GM18502 (cell line): ENCODE results near the gene BCAM.
"Not testable (repeated sequence)": the region's sequence is repeated elsewhere in the genome, so short reads cannot be mapped to it uniquely, and the experiment has no call there.

ENCODE experiments used
- ATAC-seq: cut with Tn5 transposase; IDR thresholded peaks from one replicate; pipeline ENCODE4 v1.9.1; 2021; ENCODE audit warnings: mild to moderate bottlenecking; ENCODE audit not compliant: unreplicated experiment, poor library complexity

BCAM gene

DNA sequence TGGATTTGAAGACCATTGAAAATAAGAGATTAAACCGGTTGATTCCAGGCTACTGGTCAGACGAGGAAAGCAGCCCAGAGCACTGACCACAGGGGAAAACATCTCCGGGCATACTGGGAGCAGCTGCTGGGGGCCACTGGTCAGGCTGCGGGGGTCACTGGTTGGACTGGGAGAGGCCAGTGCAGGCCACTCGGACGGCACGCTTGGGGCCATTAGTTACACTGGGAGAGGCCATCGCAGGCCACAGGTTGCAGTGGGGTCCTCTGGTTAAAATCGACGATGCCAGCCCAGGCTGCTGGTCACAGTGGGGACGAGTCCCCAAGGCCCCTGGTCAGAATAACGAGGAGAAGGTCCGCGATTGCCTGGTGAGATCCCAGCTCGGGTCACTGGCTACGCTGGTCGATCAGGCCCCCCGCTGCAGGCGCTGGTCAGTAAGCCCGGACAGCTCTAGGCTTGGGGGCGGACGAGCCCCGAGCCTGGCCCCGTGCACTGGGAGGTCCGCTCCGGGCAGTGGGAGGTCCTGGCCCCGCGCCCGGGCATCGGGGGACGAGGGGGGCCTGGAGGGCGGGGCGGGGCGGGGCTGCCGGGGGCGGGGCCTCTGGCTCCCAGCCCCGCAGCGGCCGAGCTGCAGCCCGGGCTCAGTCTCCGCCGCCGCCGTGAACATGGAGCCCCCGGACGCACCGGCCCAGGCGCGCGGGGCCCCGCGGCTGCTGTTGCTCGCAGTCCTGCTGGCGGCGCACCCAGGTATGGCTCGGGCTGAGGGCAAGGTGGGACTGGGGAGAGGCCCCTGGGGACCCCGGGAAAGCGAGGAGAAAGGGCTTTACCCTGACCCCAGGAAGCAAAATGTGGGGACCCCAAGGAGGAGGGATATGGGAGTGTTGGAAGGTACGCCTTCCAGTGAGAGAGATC is at the start of gene BCAM:
Gene BCAM (plus strand): TSS at position 641 of the 909 bp plus-strand sequence. CDS start 22 bp downstream, at position 663.
- ATAC-seq: no peak

DNA sequence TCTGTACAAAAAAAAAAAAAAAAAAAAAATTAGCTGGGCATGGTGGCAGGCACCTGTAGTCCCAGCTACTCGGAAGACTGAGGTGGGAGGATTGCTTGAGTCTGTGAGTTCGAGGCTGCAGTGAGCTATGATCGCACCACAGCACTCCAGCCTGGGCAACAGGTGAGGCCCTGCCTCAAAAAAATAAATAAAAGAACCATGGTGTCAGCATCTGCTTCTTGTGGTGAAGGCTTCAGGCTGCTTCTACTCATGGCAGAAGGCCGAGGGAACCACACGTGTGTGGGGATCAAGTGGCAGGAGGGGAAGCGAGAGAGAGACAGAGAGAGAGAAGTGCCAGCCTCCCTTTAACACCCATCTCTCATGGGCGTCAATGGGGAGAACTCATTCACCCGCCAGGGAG is 46.9 kb upstream of the BCAM start:
- ATAC-seq: no peak

DNA sequence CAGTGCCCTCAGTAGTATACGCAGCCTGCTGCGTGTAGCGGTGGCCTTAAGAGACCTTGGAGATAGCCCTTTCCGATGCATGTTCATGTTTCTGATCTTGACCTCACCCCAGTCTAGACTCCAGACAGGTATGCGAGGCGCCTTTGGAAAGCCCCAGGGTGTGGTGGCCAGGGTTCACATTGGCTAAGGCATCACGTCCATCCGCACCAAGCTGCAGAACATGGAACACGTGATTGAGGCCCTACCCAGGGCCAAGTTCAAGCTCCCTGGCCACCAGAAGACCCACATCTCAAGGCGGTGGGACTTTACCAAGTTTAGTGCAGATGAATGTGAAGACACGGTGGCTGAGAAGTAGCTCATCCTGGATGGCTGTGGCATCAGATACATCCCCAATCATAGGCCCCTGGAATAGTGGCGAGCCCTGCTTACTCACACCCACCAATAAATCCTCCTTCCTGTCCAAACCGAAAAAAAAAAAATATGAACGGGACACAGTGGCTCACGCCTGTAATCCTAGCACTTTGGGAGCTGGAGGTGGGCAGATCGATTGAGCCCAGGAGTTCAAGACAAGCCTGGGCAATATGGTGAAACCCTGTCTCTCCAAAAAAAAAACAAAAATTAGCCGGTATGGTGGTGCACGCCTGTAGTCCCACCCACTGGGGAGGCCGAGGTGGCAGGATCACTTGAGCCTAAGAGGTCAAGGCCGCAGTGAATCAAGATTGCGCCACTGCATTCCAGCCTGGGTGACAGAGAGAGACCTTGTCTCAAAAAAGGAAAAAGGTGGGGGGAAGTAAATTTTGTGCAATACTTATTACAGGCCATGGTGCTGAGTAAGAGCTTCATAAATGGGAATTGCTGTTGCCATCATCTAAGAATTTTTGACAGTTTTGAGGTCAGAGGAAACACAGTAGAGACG is 43.6 kb upstream of the BCAM start:
- no peak for ATAC-seq

DNA sequence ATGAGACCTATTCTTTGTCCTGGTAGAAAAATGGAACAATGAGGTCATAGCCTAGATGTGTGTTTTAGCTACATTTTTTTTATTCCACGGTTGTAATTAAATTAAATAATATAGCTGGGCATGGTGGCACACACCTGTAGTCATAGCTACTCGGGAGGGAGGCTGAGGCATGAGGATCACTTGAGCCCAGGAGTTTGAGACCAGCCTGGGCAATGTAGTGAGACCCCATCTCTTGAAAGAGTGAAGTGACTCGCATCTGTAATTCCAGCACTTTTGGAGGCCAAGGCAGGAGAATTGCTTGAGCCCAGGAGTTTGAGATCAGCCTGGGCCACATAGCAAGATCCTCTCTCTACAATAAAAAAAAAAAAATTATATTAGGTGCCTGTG is 43.0 kb upstream of the BCAM start:
- ATAC-seq: no peak

GRCh38 chr19:44767295-44768180 is 41.4 kb upstream of the BCAM start:
- no peak for ATAC-seq

DNA sequence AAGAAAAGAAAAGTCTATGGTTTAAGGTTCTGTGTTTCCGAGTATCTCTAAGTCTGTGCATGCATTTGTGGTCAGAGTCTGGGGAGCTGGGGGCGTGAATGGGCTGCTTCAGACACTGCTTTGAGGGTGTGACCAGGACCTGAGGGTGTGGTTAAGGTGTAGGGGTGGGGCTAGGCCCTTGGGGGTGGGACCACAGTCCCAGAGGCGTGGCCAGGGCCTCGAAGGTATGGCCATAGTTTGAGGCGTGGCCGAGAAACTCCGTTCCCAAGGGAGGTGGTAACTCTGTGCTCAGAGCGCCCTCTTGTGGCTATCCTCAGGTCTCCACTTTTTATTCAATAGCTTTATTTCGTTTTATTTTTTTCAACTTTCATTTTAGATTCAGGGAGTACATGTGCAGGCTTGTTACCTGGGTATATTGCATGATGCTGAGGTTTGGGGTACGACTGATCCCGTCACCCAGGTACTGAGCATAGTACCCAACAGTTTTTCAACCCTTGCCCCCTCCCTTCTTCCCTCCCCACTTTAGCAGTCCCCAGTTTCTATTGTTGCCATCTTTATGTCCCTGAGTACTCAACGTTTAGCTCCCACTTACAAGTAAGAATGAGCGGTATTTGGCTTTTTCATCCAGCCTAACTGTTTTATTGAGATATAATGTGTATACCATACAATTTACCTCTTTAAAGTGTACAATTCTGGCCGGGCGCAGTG is 38.2 kb upstream of the BCAM start:
- peak; percentile 96 for ATAC-seq

DNA sequence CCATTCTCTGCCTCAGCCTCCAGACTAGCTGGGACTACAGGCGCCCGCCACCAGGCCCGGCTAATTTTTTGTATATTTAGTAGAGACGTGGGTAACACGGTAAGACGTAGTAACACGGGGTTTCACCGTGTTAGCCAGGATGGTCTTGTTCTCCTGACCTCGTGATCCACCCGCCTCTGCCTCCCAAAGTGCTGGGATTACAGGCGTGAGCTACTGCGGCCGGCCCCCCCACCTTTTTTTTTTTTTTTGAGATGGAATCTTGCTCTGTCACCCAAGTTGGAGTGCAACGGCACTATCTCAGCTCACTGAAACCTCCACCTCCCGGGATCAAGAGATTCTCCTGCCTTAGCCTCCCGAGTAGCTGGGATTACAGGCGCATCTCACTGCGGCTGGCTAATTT is 36.8 kb upstream of the BCAM start:
- ATAC-seq: not testable (repeated sequence)

- no peak for ATAC-seq
Measured at GRCh38 chr19:44772959-44773358, 35.9 kb upstream of the BCAM start.

DNA sequence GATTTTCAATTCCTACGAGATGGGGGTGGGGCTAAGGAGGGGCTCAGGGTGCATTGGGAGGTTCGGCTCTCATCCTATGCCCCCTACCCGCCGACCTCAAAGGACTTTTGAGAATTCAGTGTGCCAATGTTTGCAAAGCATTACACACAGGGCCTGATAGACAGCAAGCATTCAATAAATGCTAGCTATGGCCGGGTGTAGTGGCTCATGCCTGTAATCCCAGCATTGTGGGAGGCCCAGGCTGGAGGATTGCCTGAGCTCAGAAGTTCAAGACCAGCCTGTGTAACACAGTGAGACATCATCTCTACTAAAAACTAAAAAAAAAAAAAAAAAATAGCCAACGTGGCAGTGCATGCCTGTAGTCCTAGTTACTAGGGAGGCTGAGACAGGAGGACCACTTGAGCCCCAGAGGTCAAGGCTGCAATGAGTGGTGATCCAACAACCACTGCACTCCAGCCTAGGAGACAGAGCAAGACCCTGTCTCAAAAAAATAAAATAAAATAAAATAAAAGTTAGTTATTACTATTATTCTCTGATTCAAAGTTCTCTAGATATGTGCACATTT is 33.1 kb upstream of the BCAM start:
- ATAC-seq: no peak

- ATAC-seq: no peak
Measured at GRCh38 chr19:44776402-44777096, 32.4 kb upstream of the BCAM start.

DNA sequence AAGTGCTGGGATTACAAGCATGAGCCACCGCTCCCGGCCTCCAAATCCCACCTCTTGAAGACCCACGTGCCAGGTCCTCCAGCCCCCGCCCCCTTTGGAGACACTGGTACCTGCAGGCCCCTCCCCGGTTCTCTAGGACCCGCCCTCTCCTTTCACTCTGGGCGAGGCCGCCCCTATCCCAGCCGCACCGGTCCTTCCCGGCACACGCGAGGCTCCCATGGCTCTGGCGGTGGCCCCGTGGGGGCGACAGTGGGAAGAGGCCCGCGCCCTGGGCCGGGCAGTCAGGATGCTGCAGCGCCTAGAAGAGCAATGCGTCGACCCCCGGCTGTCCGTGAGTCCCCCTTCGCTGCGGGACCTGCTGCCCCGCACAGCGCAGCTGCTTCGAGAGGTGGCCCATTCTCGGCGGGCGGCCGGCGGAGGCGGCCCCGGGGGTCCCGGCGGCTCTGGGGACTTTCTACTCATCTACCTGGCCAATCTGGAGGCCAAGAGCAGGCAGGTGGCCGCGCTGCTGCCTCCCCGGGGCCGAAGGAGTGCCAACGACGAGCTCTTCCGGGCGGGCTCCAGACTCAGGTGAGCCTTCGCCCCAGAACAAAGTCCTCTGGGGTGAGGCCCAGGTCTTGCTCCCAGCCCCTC is 31.1 kb upstream of the BCAM start, which contains the start of gene CBLC:
Gene CBLC (plus strand): TSS at position 176 of the 633 bp plus-strand sequence. CDS start 42 bp downstream, at position 218.
- no peak for ATAC-seq

DNA sequence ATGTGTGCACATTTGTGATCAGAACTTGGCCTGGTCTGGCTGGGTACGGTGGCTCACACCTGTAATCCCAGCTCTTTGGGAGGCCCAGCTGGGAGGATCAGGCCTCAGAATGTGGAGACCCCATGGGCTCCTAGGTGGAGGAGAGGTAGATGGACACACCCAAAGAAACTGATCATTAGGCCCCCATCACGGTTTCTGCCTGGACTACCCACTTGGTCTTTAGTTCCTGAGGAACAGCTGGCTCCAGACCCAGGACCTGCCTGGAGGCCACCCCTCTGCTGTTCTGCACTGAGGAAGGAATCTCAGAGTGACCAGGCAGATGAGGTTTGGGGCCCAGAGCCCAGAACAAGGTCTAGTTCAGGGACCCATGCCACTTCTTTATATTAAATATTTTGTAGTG is 29.8 kb upstream of the BCAM start:
- ATAC-seq: no peak

DNA sequence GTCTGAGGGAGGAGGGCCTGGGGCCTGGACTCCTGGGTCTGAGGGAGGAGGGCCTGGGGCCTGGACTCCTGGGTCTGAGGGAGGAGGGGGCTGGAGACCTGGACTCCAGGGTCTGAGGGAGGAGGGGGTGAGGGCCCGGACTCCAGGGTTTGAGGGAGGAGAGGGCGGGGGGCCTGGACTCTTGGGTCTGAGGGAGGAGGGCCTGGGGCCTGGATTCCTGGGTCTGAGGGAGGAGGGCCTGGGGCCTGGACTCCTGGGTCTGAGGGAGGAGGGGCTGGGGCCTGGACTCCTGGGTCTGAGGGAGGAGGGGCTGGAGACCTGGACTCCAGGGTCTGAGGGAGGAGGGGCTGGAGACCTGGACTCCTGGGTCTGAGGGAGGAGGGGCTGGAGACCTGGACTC is 27.2 kb upstream of the BCAM start:
- not testable (repeated sequence) for ATAC-seq

DNA sequence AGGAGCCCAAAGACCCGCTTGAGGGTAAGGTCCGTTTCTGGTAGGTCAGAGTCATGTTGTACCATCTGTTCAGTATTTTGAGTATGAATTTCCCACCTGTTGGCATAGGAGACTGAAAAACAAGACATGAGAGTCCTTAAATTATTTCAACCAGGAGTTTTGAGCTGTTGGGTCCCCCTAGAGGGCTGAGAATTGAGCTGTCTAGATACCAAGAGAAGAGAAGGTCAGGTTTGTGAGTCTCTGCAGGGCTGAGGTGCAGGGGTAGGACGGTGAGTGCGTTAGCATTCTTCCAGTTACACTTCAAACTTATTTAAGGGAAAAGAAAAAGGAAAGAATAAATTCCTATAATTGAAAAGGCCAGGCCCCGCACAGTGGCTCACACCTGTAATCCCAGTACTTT is 26.2 kb upstream of the BCAM start:
- no peak for ATAC-seq

GRCh38 chr19:44783545-44783944 is 25.4 kb upstream of the BCAM start:
- ATAC-seq: no peak

GRCh38 chr19:44785271-44785670 is 23.6 kb upstream of the BCAM start:
- ATAC-seq: no peak

DNA sequence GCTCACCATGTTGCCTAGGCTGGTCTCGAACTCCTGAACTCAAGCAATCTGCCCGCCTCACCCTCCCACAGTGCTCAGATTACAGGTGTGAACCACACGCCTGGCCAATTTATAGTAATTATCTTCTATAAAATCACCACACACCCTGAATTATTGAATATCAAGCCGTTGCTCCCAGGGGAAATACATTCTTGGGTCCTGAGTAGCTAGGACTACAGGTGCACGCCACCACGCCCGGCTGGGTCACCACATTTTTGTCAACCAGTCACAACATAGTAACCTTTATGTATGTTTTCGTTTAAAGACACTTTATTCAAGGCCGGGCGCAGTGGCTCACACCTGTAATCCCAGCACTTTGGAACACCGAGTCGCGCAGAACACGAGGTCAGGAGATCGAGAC is 22.9 kb upstream of the BCAM start:
- ATAC-seq: no peak

DNA sequence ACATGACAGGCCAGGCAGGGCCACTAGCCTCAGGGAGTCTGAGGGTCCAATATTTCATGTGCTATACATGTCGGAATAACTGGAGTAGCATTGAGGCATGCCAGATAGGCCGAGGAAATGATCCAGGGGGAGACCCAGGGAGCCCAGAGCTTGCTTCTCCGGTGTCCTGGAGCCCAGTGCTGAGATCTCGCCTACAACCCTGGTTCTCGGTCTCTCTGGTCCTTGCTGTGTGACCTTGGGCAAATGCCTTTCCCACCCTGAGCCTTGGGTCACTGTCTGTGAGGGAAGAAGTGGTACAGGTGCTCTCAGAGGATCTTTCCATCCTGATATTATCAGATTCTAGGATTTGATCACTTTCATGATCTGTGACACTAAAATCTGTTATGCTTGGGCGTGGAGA is 19.9 kb upstream of the BCAM start:
- ATAC-seq: no peak
